ENCODE data around the gene MINAR1.
"Not testable (repeated sequence)": the region's sequence is repeated elsewhere in the genome, so short reads cannot be mapped to it uniquely, and the experiment has no call there.

MINAR1 gene

GRCh38 chr15:79431636-79432344 lies at the start of gene MINAR1:
MINAR1 (plus strand) TSS chr15:79432336; CDS start chr15:79456148, 23,812 bp downstream.
- no peak for FAIRE-seq

GRCh38 chr15:79394231-79394630 lies 37.9 kb upstream of the MINAR1 start:
- no peak for FAIRE-seq

GRCh38 chr15:79396850-79397249 lies 35.3 kb upstream of the MINAR1 start:
- FAIRE-seq, result no peak

GRCh38 chr15:79397269-79397910 lies 34.7 kb upstream of the MINAR1 start:
- FAIRE-seq, result no peak

- FAIRE-seq, result no peak
Measured at GRCh38 chr15:79399606-79400005, 32.5 kb upstream of the MINAR1 start.

GRCh38 chr15:79400650-79401049 lies 31.5 kb upstream of the MINAR1 start:
- FAIRE-seq, result no peak

- no peak for FAIRE-seq
Measured at GRCh38 chr15:79401301-79401700, 30.8 kb upstream of the MINAR1 start.

GRCh38 chr15:79402136-79402535 lies 30.0 kb upstream of the MINAR1 start:
- FAIRE-seq, result no peak

- no peak for FAIRE-seq
Measured at GRCh38 chr15:79403501-79403900, 28.6 kb upstream of the MINAR1 start.

GRCh38 chr15:79406210-79406609 lies 25.9 kb upstream of the MINAR1 start:
- no peak for FAIRE-seq

GRCh38 chr15:79408041-79408440 lies 24.1 kb upstream of the MINAR1 start:
- FAIRE-seq, result no peak

GRCh38 chr15:79410237-79410636 lies 21.9 kb upstream of the MINAR1 start:
- no peak for FAIRE-seq

- FAIRE-seq, result no peak
Measured at GRCh38 chr15:79412010-79412409, 20.1 kb upstream of the MINAR1 start.

- FAIRE-seq, result no peak
Measured at GRCh38 chr15:79412429-79412828, 19.7 kb upstream of the MINAR1 start.

GRCh38 chr15:79416876-79417275 lies 15.3 kb upstream of the MINAR1 start:
- FAIRE-seq, result no peak

- FAIRE-seq, result no peak
Measured at GRCh38 chr15:79418693-79419279, 13.3 kb upstream of the MINAR1 start.

- no peak for FAIRE-seq
Measured at GRCh38 chr15:79425591-79426295, 6.4 kb upstream of the MINAR1 start.

- not testable (repeated sequence) for FAIRE-seq
Measured at GRCh38 chr15:79426899-79427298, 5.2 kb upstream of the MINAR1 start.

- FAIRE-seq, result no peak
Measured at GRCh38 chr15:79427781-79428598, 4.1 kb upstream of the MINAR1 start.

GRCh38 chr15:79430901-79431635 lies 1.1 kb upstream of the MINAR1 start:
- FAIRE-seq, result no peak

- no peak for FAIRE-seq
Measured at GRCh38 chr15:79432345-79433275, 474 bp downstream of the MINAR1 start.

Measured in A204.1 (cell line).